Mesendoderm (in vitro differentiated cells): ENCODE measurements around the gene MMP20.
A peak's percentile ranks its signal among the peaks of the same experiment; 100 is the strongest.

Experiments
- DNase-seq: peaks from one replicate; pipeline ENCODE4 v3.0.0; 2013
- H2AK5ac ChIP-seq: 2 replicates; pipeline ENCODE4 v1.6.1; 2013; ENCODE audit warnings: low read length, inconsistent platforms
- H2BK120ac ChIP-seq: 2 replicates; pipeline ENCODE4 v1.6.1; 2013; ENCODE audit warnings: low read depth, mild to moderate bottlenecking, low read length, moderate library complexity, mixed read lengths
- H2BK15ac ChIP-seq: replicated peaks from 2 replicates; pipeline ENCODE4 v1.6.1; 2013; ENCODE audit warnings: low read depth, mild to moderate bottlenecking, moderate library complexity
- H2BK5ac ChIP-seq: 2 replicates; pipeline ENCODE4 v1.6.1; 2013; ENCODE audit warnings: low read length, inconsistent platforms
- H3K18ac ChIP-seq: 2 replicates; pipeline ENCODE4 v1.6.1; 2013; ENCODE audit warnings: mild to moderate bottlenecking, low read length, mixed read lengths
- H3K23ac ChIP-seq: one replicate; pipeline ENCODE4 v1.6.1; 2013; ENCODE audit warnings: low read length
- H3K27ac ChIP-seq: 2 replicates; pipeline ENCODE4 v1.5.1; 2013; ENCODE audit warnings: low read depth, mild to moderate bottlenecking, inconsistent platforms, low read length, moderate library complexity
- H3K27me3 ChIP-seq: 2 replicates; pipeline ENCODE4 v1.6.1; 2013; ENCODE audit warnings: low read length, control low read depth, mild to moderate bottlenecking, inconsistent platforms; ENCODE audit not compliant: insufficient read depth, poor library complexity
- H3K36me3 ChIP-seq: 2 replicates; pipeline ENCODE4 v1.6.1; 2013; ENCODE audit warnings: low read length, inconsistent platforms; ENCODE audit not compliant: control insufficient read depth, insufficient read depth
- H3K4ac ChIP-seq: one replicate; pipeline ENCODE4 v1.6.1; 2013; ENCODE audit warnings: low read depth, mild to moderate bottlenecking, low read length, moderate library complexity
- H3K4me1 ChIP-seq: 2 replicates; pipeline ENCODE4 v1.6.1; 2013; ENCODE audit warnings: low read depth, low read length, inconsistent platforms; ENCODE audit not compliant: control insufficient read depth
- H3K4me2 ChIP-seq: 2 replicates; pipeline ENCODE4 v1.6.1; 2013; ENCODE audit warnings: low read length
- H3K4me3 ChIP-seq: 2 replicates; pipeline ENCODE4 v1.5.1; 2013; ENCODE audit warnings: mild to moderate bottlenecking, low read length
- H3K56ac ChIP-seq: one replicate; pipeline ENCODE4 v1.6.1; 2013; ENCODE audit warnings: low read length
- H3K79me1 ChIP-seq: 2 replicates; pipeline ENCODE4 v1.6.1; 2013; ENCODE audit warnings: low read length, inconsistent platforms
- H3K79me2 ChIP-seq: 2 replicates; pipeline ENCODE4 v1.6.1; 2013; ENCODE audit warnings: mild to moderate bottlenecking, low read length; ENCODE audit not compliant: control insufficient read depth, insufficient read depth
- H3K9ac ChIP-seq: 2 replicates; pipeline ENCODE4 v1.6.1; 2013; ENCODE audit warnings: low read length, inconsistent platforms
- H4K5ac ChIP-seq: one replicate; pipeline ENCODE4 v1.6.1; 2013; ENCODE audit warnings: low read length
- H4K8ac ChIP-seq: one replicate; pipeline ENCODE4 v1.6.1; 2013; ENCODE audit warnings: low read depth, mild to moderate bottlenecking, control low read depth, low read length, moderate library complexity
- WGBS: extraction: QIAGEN DNeasy Blood & Tissue Kit; methylation state at CpG from one replicate; pipeline ENCODE4 v1.1.7; 2013; ENCODE audit warnings: low lambda C conversion rate, missing lambda C conversion rate; ENCODE audit not compliant: insufficient coverage; ENCODE audit errors: extremely low coverage; 5-methylcytosine and 5-hydroxymethylcytosine counted together

Gene MMP20

GRCh38 chr11:102560555-102561011 is 64.5 kb downstream of the MMP20 start:
- no peak overlapping the region for H3K9ac ChIP-seq
- H3K56ac ChIP-seq = no peak overlapping the region
- H3K36me3 ChIP-seq = no peaks in the 10 kb centered on the region
- no peak overlapping the region for H2BK5ac ChIP-seq
- no peak overlapping the region for H3K4me3 ChIP-seq
- H4K5ac ChIP-seq = no peak overlapping the region
- H3K4ac ChIP-seq = no peak overlapping the region
- DNase-seq = no peak
- no peak overlapping the region for H3K23ac ChIP-seq
- no peak overlapping the region for H2BK15ac ChIP-seq
- H3K27me3 ChIP-seq = no peaks in the 10 kb centered on the region
- no peaks in the 10 kb centered on the region for H3K79me2 ChIP-seq
- no peak overlapping the region for H2BK120ac ChIP-seq
- H4K8ac ChIP-seq = no peak overlapping the region
- H3K27ac ChIP-seq = no peak overlapping the region
- H3K4me1 ChIP-seq = no peaks in the 10 kb centered on the region
- no peak overlapping the region for H2AK5ac ChIP-seq
- no peak overlapping the region for H3K18ac ChIP-seq
- WGBS = no CpG with 5 or more reads among the region's 6 CpGs
- H3K4me2 ChIP-seq = no peak overlapping the region
- H3K79me1 ChIP-seq = no peaks in the 10 kb centered on the region

DNA sequence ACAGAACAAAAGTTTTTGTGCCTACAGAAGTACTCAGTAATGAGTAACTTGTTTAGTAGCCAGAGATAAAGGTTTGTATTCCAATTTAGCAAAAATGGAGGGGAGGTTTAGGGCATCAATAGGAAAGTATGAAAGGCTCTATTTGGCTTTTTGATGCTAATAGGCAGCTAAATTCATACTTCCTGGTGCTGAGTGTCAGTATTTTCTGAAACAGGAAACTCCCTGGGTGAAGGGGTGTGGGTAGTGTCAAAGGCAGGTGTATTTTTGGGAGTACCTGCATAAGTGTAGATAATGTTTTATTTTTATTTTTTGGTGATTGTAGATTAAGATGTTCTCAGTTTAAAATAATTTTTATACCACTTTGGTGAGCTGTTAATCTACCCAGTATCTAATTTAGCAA is 65.3 kb downstream of the MMP20 start:
- H3K27ac ChIP-seq = no peak overlapping the region

DNA sequence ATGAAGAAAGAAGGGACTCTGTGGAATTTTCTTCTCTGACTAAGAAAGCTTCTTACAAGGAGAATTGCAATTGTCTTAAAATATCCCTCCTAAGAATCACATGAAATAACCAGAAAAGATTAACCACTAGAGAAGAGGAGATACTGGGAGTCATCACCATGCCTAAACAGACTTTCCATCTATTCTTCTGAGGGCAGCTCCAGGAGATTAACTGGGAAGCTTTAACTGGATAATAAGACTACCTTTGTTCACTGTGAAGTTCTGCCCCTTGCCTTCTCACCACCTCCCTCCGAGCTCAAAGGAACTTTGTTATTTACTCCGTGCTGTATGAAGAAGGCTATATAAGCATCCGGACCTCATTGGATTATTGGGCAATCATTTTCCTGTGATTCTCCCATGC is 70.0 kb downstream of the MMP20 start:
- H3K4me2 ChIP-seq = no peak overlapping the region
- H3K79me2 ChIP-seq = no peaks in the 10 kb centered on the region
- no peak overlapping the region for H4K8ac ChIP-seq
- no peaks in the 10 kb centered on the region for H3K79me1 ChIP-seq
- H3K36me3 ChIP-seq = no peaks in the 10 kb centered on the region
- no peak for DNase-seq
- H3K4ac ChIP-seq = no peak overlapping the region
- H3K27me3 ChIP-seq = no peaks in the 10 kb centered on the region
- no peak overlapping the region for H3K27ac ChIP-seq
- H2BK5ac ChIP-seq = no peak overlapping the region
- no CpG with 5 or more reads among the region's 3 CpGs for WGBS
- no peak overlapping the region for H4K5ac ChIP-seq
- no peak overlapping the region for H2BK120ac ChIP-seq
- H3K56ac ChIP-seq = no peak overlapping the region
- no peak overlapping the region for H3K9ac ChIP-seq
- H2BK15ac ChIP-seq = no peak overlapping the region
- no peak overlapping the region for H3K4me3 ChIP-seq
- H3K18ac ChIP-seq = no peak overlapping the region
- peaks cover 2% of the 10 kb centered on the region for H3K4me1 ChIP-seq
- H3K23ac ChIP-seq = no peak overlapping the region
- no peak overlapping the region for H2AK5ac ChIP-seq

More for the DNA sequence above, 65.3 kb downstream of the MMP20 start:
- no peaks in the 10 kb centered on the region for H3K79me1 ChIP-seq
- DNase-seq = no peak
- H3K9ac ChIP-seq = no peak overlapping the region
- H3K27me3 ChIP-seq = no peaks in the 10 kb centered on the region
- H3K4ac ChIP-seq = no peak overlapping the region
- H2BK120ac ChIP-seq = no peak overlapping the region
- H3K23ac ChIP-seq = no peak overlapping the region
- no peak overlapping the region for H2BK5ac ChIP-seq
- H3K4me1 ChIP-seq = no peaks in the 10 kb centered on the region
- no peak overlapping the region for H2AK5ac ChIP-seq
- no peak overlapping the region for H3K18ac ChIP-seq
- no peak overlapping the region for H3K4me2 ChIP-seq
- H3K4me3 ChIP-seq = no peak overlapping the region
- no peak overlapping the region for H4K8ac ChIP-seq
- H2BK15ac ChIP-seq = no peak overlapping the region
- H3K79me2 ChIP-seq = no peaks in the 10 kb centered on the region
- no peaks in the 10 kb centered on the region for H3K36me3 ChIP-seq
- no peak overlapping the region for H4K5ac ChIP-seq
- no peak overlapping the region for H3K56ac ChIP-seq

GRCh38 chr11:102553835-102554282 is 71.3 kb downstream of the MMP20 start:
- no peak overlapping the region for H3K4me2 ChIP-seq
- no peak overlapping the region for H2AK5ac ChIP-seq
- no peak overlapping the region for H3K56ac ChIP-seq
- DNase-seq = no peak
- H3K27ac ChIP-seq = no peak overlapping the region
- H3K9ac ChIP-seq = no peak overlapping the region
- WGBS = no CpG with 5 or more reads among the region's 5 CpGs
- H3K79me2 ChIP-seq = no peaks in the 10 kb centered on the region
- H2BK5ac ChIP-seq = no peak overlapping the region
- H3K36me3 ChIP-seq = no peaks in the 10 kb centered on the region
- H2BK15ac ChIP-seq = no peak overlapping the region
- H3K4me3 ChIP-seq = no peak overlapping the region
- no peak overlapping the region for H3K23ac ChIP-seq
- H3K4me1 ChIP-seq = peaks cover 2% of the 10 kb centered on the region
- no peak overlapping the region for H3K18ac ChIP-seq
- H3K27me3 ChIP-seq = no peaks in the 10 kb centered on the region
- H3K4ac ChIP-seq = no peak overlapping the region
- no peak overlapping the region for H2BK120ac ChIP-seq
- H4K8ac ChIP-seq = no peak overlapping the region
- H3K79me1 ChIP-seq = no peaks in the 10 kb centered on the region
- no peak overlapping the region for H4K5ac ChIP-seq

DNA sequence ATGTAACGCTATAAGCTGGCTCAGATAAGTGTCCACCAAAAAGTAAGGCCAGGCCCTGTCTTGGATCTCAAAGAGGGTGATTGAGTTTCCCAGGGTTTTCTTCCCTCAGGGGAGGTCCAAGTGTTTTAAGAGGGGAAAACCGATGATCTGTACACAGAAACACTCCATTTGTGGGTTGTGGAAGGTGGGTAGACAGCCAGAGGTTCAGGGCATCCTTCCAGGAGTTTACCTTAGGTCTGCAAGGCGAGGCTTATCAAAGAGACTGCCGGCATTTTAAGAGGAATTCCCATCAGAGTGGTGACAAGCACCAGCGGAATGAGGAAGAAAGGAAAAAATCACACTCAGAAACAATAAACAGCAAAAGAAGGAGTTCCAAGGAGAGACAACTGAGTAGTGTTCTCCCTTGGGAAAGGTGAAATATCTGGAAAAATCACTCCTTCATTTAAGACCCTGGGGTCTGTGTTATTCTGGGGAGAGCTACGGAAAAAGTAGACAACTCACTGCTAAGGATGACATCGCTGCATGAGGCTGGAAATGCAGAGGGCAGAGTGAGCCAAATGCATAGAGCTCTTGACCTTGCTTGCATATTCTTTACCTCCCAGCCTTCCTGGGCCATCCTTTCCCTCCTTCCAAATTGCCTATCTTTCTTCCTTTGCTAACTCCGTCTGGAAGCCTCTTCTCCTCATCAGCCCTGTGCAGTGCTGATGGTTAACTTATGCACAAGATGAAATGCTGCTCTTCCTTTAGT is 72.5 kb downstream of the MMP20 start:
- Histone ChIP-seq H2BK120ac (no peak overlapping the region), H3K4ac (no peak overlapping the region), H4K5ac (no peak overlapping the region), H2BK5ac (no peak overlapping the region), H3K23ac (no peak overlapping the region), H3K56ac (no peak overlapping the region), H4K8ac (no peak overlapping the region), H3K9ac (no peak overlapping the region), H3K4me2 (no peak overlapping the region), H3K18ac (no peak overlapping the region), H2BK15ac (no peak overlapping the region), H3K79me1 (no peaks in the 10 kb centered on the region), H3K4me3 (no peak overlapping the region), H3K4me1 (peaks cover 2% of the 10 kb centered on the region), H2AK5ac (no peak overlapping the region), H3K27ac (no peak overlapping the region), H3K36me3 (no peaks in the 10 kb centered on the region), H3K27me3 (no peaks in the 10 kb centered on the region), H3K79me2 (no peaks in the 10 kb centered on the region)
- WGBS = no CpG with 5 or more reads among the region's 8 CpGs
- DNase-seq = peak; percentile 45

DNA sequence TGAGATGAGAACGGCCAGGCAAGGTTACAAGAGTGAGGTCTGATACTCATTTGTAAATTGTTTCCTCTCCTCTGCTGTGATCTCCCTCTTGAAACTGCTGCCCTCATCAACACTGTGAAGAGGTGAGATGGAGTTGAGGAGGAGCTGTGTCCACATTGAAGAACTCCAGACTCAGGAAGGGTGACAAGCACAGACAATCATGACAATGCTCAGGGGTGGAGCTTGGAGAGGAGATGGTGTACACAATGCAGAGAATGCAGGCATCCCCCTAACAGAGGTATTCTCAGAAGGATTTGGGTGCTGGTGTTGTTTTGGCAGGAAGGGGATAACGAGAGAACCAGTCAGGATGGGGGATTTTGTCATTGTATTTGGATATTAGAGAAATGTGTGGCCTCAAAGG is 73.1 kb downstream of the MMP20 start:
- Histone ChIP-seq H3K36me3 (no peaks in the 10 kb centered on the region), H3K4me1 (peaks cover 2% of the 10 kb centered on the region), H3K4ac (no peak overlapping the region), H3K56ac (no peak overlapping the region), H3K4me3 (no peak overlapping the region), H3K79me2 (no peaks in the 10 kb centered on the region), H2BK5ac (no peak overlapping the region), H3K79me1 (no peaks in the 10 kb centered on the region), H4K5ac (no peak overlapping the region), H3K9ac (no peak overlapping the region), H3K18ac (no peak overlapping the region), H3K4me2 (no peak overlapping the region), H4K8ac (no peak overlapping the region), H3K23ac (no peak overlapping the region), H2BK120ac (no peak overlapping the region), H2AK5ac (no peak overlapping the region), H3K27me3 (no peaks in the 10 kb centered on the region), H2BK15ac (no peak overlapping the region), H3K27ac (no peak overlapping the region)
- WGBS = no CpG with 5 or more reads among the region's 2 CpGs
- peak; percentile 35 for DNase-seq
